KG1 (cell line): ENCODE results near the gene NAA38.

Source experiments
- DNase-seq: peaks from one replicate; lab custom pipeline; 2025; lab: John Stamatoyannopoulos, UW

NAA38 gene, protein sequence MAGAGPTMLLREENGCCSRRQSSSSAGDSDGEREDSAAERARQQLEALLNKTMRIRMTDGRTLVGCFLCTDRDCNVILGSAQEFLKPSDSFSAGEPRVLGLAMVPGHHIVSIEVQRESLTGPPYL

DNA sequence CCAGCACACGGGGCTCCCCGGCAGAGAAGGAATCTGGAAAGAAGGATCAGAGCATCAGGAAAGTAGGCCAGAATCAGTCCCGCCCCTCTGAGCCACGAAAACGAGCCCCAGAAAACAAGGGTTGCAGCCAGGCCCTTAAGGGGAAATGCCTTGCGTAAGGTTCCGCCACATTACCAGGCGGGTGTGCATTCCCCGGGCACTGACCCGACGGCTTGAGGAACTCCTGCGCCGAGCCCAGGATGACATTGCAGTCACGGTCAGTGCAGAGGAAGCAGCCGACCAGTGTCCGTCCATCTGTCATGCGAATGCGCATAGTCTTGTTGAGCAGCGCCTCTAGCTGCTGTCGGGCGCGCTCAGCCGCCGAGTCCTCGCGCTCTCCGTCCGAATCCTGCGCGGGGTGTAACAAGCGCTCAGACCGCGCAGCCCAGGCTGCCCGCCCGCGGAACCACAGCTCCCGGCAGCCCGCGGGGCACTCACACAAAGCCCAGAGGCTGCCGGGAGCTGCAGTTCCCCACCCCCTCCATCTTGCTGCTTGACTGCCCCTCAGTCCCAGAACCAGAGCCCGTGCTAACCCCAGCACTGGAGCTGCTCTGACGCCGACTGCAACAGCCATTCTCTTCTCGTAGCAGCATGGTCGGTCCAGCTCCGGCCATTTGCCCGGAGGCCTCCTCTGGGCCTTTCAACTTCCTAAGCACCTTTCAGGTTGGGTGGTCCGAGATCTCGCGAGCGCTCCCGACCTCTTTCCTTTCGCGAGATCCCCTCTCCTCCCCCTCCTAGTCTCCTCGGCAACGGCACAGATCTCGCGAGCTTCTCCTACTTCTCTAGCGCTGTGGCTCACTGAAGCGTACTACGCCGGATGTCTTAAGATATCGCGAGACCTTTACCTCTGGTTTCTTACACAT is at the start of gene NAA38:
Gene NAA38 (minus strand): TSS at position 749 of the 902 bp plus-strand sequence. CDS start 96 bp downstream, at position 653.
- peak; percentile 81 for DNase-seq

DNA sequence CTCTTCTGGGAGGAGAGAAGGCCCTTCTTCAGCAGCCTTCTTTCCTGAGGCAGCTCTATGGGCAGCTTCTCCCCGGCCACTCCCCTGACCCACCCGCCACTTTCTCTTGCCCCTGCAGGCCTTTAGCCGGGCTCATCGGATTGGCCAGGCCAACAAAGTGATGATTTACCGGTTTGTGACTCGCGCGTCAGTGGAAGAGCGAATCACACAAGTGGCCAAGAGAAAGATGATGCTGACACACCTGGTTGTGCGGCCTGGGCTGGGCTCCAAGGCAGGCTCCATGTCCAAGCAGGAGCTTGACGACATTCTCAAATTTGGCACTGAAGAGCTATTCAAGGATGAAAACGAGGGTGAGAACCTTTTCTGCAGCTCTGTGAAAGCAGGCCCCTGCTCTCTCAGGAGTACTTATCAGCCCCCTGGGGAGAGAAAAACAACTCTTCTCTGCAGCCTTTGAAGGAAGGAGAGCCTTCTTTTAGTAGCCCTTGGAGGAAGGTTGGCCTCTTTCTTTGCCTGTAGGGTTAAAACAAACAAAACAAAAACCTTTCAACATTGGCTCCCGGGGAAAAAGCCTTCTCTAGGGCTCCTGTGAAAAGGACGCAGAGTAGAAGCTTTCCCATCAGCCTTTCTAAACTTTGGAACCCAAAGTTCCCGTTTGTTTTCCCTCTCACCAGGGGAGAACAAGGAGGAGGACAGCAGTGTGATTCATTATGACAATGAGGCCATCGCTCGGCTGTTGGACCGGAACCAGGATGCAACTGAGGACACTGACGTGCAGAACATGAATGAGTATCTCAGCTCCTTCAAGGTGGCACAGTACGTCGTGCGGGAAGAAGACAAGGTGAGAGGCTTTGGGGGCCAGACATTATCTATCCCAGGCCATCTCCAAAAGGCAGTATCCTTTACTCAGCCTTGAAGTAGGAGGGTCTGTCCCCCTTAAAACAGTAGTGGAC is 46.1 kb upstream of the NAA38 start:
- DNase-seq, result no peak

DNA sequence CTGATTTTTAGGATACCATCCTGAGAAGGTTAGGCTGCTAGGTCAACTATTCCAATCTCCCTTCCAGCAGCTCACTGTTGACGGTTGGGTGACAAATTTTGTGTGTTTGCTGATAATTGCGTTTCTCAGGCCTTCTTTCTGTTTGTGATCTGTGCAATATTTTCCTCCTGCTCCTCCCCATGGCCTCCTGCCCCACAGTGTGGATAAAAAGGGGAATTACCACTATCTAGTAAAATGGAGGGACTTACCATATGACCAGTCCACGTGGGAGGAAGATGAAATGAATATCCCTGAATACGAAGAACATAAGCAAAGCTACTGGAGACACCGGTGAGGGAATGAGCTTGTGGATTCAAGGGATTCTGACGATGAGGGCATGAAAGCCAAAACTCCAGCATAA is 40.4 kb upstream of the NAA38 start:
- DNase-seq, result no peak

DNA sequence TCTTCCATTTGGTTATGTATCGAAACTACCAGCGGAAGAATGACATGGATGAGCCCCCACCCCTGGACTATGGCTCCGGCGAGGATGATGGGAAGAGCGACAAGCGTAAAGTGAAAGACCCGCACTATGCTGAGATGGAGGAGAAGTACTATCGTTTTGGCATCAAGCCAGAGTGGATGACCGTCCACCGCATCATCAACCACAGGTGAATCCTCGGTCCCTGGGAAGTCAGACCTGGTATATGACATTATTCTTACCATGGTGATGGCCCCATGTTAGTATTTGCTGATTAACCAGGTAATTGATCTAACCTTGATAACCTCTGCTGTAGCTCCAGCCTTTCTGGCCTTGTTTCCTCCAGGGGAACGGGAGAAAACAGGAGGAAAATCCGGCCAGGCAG is 39.7 kb upstream of the NAA38 start:
- DNase-seq, result no peak

DNA sequence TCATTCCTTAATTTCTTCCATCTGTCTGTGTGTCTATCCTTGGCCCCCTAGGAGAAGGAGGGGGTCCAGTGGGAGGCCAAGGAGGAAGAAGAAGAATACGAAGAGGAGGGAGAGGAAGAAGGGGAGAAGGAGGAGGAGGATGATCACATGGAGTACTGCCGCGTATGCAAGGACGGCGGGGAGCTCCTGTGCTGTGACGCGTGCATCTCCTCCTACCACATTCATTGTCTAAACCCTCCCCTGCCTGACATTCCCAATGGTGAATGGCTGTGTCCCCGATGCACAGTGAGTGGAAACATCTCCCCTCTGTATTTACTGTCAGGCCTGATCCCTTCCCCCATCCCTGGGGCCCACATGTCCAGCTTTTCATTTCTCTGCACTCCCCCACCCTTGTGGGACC is 37.5 kb upstream of the NAA38 start:
- no peak for DNase-seq

DNA sequence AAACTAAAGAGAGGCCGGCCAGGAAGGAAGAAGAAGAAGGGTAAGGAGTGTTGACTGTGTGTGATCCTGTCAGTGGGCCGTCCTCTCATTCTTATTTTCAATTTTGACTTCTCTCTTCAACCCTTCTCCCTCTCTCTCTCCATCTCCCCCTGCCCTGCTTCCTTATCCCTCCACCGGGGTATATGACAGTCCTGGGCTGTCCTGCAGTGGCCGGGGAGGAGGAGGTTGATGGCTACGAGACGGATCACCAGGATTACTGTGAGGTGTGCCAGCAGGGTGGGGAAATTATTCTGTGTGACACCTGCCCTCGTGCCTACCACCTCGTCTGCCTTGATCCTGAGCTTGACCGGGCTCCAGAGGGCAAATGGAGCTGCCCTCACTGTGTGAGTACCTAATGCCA is 36.9 kb upstream of the NAA38 start:
- no peak for DNase-seq

DNA sequence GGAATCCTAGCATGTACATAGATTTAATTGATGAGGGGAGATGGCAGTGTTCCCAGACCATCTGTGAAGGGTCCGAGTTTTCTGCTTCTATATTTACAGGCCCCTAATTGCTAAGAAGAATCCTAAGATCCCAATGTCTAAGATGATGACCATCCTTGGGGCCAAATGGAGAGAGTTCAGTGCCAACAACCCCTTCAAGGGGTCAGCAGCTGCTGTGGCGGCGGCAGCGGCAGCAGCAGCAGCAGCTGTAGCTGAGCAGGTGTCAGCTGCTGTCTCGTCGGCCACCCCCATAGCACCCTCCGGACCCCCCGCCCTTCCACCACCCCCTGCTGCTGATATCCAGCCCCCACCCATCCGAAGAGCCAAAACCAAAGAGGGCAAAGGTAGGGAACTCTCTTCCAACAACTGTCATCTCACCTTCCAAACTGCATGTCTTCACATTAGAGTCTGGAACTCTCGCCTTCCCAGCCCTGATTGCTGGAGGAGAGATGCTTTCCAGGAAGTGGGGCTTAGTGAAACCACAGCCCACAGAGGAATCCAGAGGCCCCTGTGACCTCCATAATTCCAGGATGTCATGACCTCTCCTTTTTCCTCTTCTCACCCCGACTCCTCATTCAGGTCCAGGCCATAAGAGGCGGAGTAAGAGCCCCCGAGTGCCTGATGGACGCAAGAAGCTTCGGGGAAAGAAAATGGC is 36.0 kb upstream of the NAA38 start:
- no peak for DNase-seq

DNA sequence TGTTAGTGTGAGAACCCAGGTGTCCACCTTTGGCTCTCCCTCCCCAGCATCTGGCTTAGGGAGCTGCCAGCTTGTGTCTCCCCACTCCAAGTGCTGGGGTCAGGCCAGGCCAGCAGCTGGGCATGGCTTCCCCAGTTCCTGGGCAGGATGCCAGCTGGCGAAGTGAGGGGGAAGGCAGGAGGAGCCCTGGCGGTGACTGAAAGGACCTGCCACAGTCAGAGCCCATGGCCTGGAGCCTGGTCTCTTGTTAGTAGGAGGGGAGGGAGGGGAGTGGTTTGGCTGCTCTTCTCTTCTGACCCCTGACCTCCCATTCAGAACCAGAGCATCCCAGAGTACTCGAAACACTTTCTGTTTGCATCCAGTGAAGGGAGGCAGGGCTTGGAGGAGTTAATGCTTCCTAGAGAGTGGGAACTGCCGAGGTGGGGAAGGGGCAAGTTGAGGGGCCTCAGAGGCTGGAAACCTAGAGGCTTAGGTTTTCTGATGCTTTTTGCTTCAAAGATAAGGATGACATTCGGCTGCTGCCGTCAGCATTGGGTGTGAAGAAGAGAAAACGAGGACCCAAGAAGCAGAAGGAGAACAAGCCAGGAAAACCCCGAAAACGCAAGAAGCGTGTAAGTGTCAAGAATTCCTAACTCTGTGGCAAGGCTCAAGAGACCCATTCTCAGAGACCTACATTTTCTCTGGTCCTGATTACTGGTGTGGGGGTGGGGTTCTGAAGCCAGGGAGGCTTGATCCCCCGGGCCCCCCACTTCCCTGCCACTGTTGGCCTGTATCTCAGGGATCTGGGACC is 32.0 kb upstream of the NAA38 start:
- DNase-seq, result no peak

DNA sequence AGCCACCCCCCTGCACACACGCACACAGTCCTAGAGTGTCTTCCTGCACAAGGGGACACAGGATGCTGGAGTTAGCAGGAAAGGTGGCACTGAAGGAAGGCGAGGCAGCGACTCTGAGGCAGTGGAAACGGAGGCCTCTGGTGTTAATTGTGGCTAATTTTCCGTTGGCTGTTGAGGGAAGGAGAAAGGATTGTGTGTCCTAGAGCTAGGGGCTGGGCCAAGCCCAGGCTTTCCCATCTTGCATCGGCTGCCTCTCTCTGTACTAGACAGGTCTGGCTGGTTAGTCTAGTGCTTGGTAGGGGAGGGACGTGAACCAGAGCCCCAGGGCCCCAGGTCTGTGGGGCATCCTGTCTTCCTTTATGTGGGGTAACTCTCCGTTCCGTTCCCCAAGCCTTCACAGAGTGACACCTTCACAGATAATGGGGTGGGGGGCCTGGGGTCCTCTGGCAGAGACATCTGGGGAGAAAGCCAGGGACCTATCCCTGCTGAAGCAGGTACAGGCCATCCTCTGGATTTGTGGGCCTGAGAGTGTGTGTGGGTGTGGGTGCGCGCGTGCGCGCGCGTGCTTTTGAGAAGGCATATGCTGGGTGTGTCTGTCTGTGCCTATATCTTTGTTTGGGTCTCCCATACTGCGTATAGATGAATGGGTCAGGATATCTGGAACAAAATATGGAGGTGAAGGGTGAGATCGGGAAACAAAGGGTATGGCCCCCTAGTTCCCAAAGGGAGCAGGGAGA is 31.0 kb upstream of the NAA38 start, which contains the start of gene CHD3:
Gene CHD3 (plus strand): TSS at position 606 of the 737 bp plus-strand sequence. CDS start 212 bp downstream, outside the sequence.
- DNase-seq, result no peak

DNA sequence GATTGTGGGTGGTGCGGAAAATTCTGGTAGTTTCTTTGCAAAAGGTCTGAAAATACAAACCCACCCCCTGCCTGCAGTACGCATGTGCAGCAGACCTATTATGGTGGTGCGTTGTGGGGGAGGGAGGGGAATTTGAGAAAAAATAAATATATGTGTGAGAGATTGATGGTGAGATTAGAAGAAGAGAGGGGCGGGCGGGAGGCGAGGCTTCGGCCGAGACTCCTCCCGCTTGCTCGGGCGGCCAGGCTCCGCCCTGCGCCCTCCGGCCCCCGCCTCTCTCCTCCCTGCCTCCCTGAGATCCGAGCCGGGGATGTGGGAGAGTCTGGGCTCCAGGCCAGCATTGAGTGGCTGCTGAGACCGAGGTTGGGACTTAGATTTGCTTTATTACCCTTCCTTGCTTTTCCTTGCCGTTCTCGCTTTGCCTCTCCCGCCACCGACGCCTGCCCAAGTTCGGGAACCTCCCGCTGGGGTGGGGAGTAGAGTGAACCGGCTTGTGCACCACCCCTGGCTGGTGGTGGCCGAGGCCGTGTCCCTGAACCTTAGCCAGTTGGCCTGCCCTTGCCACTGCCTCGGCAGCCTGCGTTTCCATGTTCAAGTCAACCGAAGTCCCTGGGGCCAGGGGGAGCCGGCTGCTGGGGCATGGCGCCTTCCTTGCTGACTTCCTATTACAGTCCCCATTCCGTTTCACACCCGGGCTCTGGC is 30.3 kb upstream of the NAA38 start:
- DNase-seq, result peak; percentile 58

DNA sequence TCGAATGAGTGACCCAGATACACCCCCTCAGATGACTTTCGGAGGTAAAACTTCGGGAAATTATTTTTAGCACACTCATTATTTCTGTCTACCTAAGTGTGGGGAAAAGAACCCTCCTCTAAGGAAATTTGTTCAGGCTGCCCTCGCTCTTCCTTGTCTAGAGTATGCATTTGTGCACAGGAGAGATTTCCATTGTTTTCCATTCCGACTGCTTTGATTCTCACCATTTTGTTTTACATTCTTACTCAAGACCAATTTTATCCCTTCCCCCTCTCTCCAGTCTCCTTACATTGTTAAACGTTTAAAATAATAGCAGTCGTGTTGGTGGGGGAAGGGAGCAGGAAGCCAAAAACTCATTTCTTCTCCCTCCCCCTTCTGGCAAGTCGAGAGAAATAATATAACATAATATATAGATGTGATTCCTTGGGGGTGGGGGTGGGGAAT is 29.7 kb upstream of the NAA38 start:
- peak; percentile 58 for DNase-seq

DNA sequence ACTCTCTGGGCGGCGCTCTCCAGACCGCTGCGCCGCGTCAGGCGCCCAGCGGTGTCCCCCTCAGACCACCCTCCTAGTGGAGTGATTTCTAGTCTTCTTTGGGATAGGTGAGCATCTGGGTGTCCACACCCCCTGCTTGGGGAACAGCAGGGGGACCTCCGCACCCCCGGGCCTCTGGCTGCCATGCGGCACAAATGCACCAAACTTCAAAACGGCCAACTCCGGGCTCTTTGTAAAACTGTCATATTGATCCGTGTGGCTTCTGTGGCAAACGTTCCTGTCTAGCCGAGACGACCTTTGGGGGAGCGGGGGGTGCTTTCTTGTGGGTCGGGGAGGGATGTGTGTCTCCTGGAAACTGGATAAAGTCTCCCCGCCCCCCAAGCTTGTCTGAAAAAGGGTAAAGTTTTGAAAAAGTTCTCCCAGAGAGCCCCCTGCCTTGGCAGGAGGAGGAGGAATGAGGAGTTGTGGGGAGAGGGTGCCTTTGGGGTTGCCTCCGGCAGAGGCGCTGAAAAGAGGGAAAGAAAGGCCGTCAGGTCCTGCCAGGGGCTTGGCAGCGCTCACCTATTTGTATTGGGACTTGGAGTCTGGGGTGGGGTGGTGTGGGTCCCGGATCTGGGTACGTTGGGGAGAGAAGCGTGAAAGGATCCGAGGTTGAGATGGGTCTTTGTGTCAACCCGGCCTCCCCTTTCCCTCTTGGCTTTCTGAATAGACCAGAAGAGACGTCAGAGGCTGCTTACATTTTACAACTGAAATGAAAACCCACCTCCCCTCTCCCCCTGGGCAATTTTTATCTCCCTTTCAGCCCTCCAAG is 29.1 kb upstream of the NAA38 start:
- peak; percentile 22 for DNase-seq

DNA sequence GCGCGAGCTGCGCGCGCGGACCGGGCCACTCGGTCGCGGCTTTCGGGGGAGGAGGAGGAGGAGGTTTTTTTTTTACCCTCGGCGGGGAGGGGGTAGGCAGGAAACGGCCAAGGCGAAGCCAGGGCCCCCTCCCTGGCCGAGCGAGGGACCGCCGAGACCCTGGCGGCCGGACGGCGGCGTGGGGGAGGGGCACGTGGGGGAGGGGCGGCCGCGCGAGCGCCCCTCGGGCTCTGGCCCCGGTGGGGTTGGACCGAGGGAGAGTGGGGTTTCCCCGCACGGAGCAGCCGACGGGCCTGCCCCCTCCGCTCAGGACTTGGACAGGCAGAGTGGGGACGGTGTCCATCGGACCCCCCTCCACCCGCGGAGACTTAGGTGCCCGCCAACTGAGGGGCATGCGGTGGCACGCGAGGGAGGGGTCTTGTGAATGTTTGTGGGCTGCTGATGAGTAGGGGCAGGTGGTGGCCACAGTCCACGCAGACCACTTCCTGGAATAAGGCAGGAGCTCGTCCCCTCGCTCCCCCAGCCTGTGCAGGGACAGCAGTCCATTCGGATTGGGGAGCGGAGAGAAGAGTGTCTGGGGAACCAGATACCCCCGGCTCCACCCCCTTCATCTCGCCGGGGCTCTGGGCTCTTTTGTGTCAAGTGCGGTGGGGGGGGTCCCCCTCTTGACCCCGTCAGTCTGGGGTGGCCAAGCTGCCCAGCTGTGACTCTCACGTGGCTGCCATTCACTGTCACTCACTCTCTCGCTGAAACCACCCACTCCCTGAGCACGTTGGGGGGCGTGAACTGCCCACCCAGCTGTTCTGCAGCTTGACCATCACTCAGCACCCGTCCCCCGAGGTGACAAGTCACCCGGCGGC is 28.2 kb upstream of the NAA38 start:
- DNase-seq, result no peak

DNA sequence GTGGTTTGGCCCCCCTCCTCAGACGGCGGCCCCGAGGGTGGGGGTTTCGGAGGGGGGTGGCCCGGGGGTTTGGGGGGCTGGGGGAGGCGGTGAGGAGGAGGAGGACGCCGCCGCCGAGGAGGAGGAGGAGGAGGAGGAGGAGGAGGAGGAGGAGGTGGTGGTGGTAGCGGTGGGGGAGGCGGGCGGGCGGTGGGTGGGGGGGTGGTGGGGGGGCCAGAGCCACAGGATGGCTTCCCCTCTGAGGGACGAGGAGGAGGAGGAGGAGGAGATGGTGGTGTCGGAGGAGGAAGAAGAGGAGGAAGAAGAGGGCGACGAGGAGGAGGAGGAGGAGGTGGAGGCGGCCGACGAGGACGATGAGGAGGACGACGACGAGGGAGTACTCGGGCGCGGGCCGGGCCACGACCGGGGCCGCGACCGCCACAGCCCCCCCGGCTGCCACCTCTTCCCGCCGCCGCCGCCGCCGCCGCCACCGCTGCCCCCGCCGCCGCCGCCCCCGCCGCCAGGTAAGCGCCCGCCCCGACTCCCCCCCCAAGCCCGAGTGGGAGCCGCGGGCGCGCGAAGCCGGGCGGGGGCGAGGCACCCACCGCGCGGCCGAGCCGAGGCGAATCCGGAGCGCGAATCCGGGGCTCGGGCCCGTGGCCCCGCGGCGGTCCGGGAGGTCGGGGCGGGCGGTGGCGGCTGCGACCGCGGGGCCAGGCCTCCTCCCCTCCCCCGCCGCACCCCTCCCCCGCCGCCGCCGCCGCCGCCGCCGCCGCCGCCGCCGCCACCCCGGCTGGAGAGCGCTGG is 27.4 kb upstream of the NAA38 start:
- no peak for DNase-seq

DNA sequence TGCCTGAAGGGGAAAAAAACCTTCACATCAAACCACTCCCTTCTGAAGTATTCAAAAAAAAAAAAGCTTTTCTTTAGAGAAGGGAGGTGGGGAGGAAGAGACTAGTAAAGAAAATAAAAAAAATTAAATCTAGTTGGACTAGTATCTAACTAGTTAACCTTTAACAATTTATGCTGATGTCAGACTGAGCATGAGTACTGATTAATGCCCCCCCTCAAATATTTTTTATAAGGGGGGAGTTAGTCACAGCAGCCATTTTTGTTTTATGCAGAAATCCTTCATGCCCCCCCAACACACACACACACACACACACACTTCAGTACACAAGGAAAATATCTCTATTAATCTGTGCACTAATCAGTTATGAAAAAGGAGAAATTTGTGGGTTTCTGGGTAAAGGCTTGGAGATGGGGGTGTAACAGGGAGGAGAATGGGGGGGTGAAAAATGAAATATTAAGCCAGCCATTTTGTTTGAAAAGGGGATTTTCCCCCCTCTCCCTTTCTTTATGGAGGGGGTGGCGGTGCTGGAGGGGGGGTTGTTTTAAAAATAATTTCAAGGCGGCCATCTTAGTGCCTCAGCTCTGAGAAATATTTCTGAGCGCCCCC is 26.5 kb upstream of the NAA38 start:
- no peak for DNase-seq

DNA sequence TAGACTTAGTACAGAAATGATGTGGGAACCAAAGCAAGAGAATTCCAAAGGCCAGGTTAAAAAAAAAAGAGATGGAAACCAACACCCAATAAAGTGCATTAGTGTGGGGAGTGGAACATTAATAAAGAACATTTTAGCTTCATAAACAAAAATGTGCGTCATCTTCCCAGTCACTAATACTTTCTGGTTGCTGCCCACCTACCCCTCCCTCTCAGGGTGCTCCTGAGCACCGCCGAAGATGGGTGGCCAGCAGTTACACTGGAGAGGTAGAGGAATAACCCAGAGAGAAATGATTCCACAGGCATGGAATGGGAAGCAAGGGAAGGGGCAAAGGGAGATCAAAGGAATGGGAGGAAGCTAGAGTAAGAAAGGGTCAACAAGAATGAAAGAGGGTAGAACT is 25.3 kb upstream of the NAA38 start:
- DNase-seq, result no peak
